ENCODE results near the gene TNN.
A peak's percentile ranks its signal among the peaks of the same experiment; 100 is the strongest.
"Not testable (repeated sequence)": the region's sequence is repeated elsewhere in the genome, so short reads cannot be mapped to it uniquely, and the experiment has no call there.

Gene TNN, protein sequence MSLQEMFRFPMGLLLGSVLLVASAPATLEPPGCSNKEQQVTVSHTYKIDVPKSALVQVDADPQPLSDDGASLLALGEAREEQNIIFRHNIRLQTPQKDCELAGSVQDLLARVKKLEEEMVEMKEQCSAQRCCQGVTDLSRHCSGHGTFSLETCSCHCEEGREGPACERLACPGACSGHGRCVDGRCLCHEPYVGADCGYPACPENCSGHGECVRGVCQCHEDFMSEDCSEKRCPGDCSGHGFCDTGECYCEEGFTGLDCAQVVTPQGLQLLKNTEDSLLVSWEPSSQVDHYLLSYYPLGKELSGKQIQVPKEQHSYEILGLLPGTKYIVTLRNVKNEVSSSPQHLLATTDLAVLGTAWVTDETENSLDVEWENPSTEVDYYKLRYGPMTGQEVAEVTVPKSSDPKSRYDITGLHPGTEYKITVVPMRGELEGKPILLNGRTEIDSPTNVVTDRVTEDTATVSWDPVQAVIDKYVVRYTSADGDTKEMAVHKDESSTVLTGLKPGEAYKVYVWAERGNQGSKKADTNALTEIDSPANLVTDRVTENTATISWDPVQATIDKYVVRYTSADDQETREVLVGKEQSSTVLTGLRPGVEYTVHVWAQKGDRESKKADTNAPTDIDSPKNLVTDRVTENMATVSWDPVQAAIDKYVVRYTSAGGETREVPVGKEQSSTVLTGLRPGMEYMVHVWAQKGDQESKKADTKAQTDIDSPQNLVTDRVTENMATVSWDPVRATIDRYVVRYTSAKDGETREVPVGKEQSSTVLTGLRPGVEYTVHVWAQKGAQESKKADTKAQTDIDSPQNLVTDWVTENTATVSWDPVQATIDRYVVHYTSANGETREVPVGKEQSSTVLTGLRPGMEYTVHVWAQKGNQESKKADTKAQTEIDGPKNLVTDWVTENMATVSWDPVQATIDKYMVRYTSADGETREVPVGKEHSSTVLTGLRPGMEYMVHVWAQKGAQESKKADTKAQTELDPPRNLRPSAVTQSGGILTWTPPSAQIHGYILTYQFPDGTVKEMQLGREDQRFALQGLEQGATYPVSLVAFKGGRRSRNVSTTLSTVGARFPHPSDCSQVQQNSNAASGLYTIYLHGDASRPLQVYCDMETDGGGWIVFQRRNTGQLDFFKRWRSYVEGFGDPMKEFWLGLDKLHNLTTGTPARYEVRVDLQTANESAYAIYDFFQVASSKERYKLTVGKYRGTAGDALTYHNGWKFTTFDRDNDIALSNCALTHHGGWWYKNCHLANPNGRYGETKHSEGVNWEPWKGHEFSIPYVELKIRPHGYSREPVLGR (N-terminal part only)

DNA sequence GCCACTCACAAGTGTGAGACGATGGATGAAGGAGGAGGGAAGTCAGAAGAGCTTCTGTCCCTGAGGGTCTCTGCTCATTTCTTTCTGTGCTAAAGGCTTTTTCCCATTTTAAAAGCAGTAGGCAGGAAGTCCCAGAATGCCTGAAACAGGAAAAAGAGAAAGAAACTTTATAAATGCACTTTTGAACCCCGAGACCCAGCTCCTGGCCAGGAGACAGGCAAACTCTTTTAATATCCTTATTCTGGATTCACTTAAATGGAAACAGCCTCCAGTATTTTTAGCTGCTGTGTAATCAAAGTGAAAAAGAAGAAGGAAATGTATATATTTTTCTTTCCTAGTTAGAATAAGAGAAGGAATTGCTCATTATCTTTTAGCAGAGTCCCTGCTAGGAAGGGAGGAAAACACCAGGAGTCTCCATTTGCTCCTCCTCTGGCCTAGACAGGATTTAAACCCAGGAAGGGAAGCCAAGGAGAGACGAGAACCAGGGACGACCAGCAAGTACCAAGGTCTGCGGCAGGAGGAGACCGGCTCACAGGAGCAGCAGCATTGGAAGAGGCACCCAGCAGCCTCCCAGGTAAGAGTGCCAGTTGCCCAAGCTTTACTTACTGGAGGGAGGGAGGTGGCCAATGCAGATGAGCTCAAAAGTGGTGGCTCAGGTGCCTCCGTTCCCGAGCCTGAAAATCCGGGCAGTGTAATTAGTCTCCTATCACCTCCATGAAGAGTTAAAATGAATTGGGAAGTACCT, at the start of gene TNN:
Gene TNN (plus strand): TSS at position 472 of the 745 bp plus-strand sequence. CDS start 9,586 bp downstream, outside the sequence.
- DNase-seq: no peak

DNA sequence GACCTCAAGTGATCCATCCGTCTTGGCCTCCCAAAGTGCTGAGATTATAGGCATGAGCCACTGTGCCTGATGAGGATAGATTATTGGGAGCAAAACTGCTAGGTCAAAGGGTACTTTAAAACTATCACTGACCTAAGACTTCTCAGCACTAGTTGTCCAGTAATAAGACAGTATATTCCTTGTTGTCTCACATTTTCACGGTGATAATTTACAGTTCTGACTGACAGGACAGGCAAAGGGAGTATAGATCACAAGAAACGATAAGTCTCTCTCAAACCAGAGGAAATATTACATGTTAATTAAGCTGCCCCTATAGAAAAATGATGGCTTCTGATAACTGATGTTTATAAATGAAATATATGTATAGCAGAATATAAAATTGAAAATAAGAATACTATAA, 48.1 kb upstream of the TNN start:
- no peak for DNase-seq

DNA sequence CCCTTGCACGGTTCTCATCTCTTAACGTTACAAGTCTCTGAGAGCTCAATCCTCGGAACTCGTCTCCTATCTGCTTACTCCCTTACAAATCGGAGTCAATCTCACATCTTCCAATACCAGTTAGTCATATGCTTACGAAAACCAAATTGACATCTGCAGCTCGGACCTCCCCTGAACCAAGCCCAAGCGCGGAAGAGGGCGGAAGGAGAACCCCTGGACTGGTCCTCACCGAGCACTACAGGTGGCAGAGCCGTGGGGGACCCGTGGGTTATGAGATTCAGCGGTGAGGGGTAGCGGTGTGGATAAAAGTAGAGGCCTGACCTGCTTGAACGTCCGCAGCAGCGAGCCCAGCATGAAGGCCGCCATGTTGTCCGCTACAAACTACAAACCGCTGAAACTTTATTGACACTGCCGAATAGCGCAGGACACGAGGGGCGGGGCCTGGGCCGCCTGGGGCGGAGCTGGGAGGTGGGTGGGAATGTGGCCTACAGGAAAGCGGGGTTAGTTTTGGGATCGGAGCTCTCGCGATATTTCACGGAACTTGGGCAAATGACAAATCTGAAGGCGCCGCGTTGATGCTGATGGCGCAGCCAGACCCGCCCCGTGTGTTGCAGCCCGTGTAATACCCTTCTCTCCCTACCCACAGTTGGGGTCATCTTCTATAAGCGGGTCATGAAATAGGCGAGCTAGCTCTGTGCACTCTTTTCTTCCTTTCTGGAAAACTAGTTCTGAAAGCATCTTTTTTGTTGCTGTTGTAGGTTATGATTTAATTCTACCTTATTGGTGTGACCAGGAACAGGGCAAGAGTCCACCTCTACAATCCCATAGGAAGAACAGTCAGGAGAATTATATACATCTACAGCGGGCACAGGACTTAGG, 44.4 kb upstream of the TNN start, which contains the start of gene MRPS14:
Gene MRPS14 (minus strand): TSS at position 383 of the 879 bp plus-strand sequence. CDS start 17 bp downstream, at position 366.
- DNase-seq: peak; percentile 99

GRCh38 chr1:175023922-175024242, 43.8 kb upstream of the TNN start:
- not testable (repeated sequence) for DNase-seq

GRCh38 chr1:175024773-175025172, 42.9 kb upstream of the TNN start:
- no peak for DNase-seq

GRCh38 chr1:175033953-175034352, 33.7 kb upstream of the TNN start:
- no peak for DNase-seq

DNA sequence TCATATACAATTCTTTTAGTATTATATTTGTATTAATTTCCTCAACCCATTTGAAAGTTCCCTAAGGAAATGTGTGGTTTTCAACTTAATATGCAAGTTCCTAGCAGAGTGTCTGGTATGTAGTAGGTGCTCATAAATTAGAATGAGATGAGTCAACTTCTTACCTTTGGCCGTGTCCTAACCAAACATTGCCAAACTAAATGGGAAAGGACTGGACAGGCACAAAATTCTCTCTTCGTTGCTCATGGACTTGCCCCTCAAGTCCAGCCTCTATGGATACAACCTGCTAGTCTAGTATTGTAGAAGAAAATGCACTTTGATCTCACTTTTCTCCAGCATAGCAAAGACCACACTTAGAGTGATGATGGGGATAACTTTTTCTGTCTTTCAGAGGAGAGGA, 32.9 kb upstream of the TNN start:
- no peak for DNase-seq

- DNase-seq: no peak
Observed at GRCh38 chr1:175035865-175036264, 31.8 kb upstream of the TNN start.

DNA sequence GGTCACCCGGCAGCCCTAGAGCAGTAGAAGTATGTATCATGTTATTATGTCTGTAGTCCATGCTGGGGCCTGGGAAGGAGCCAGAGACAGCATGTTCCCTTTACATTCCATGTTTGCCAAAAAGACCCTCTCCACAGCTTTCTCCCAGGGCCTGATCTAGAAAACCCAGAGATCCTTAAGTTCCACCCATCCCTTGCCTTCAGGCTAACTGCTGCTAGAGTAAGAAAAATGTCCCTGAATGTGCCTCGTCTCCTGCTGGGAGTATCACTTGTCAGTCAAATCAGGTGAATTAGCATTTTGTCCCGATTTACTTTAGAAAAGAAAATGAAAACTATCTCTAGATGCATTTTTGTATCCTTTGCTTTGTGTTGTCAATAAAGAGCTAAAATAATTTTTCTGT, 31.2 kb upstream of the TNN start:
- no peak for DNase-seq

DNA sequence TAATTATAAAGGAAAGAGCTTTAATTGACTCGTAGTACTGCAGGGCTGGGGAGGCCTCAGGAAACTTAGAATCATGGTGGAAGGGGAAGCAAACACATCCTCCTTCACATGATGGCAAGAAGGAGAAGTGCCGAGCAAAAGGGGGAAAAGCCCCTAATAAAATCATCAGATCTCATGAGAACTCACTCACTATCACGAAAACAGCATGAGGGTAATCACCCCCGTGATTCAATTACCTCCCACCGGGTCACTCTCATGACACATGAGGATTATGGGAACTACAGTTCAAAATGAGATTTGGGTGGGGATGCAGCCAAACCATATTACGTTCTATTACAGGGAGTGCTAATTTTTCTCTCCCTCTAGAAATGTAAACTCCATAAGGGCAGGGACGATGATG, 30.2 kb upstream of the TNN start:
- no peak for DNase-seq

GRCh38 chr1:175040324-175040879, 27.2 kb upstream of the TNN start:
- no peak for DNase-seq

GRCh38 chr1:175042650-175043049, 25.0 kb upstream of the TNN start:
- DNase-seq: no peak

DNA sequence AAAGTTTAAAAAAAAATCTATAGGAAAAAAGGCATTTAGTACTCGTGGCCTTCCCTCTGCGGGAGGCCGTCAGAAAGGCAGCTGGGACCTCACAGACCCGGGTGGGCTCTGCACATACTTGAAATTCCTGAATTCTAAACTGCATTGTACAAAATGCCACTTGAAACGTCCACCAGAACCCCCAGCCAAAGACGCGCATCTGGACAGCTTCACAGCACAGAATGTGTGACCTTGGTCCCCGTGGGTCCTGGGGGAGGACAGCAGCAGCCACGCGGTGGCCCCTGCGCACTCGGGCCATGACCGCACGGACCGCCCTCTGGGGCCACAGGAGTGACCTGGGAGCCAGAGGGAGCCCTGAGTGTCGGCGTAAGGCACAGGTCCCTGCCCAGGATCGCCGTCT, 23.8 kb upstream of the TNN start:
- DNase-seq: no peak

DNA sequence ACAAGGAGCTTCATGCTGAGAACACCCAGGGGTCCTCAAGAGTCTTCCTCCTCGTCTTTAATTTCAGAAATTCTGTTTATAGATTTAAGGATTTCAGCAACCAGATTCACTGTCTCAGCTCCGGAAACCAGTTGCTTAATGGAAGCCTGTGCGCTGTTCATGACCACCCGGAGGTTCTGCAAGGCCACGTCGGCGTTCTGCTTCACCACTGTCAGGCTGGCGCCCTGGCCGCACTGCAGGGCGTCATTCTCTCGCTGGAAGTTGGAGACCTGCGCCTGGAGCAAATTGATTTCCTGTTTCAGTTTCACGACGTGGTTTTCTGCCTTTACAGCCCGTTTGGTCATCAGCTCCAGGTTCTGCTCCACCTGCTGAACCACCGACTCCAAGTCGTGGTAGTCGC, 23.0 kb upstream of the TNN start:
- DNase-seq: not testable (repeated sequence)

DNA sequence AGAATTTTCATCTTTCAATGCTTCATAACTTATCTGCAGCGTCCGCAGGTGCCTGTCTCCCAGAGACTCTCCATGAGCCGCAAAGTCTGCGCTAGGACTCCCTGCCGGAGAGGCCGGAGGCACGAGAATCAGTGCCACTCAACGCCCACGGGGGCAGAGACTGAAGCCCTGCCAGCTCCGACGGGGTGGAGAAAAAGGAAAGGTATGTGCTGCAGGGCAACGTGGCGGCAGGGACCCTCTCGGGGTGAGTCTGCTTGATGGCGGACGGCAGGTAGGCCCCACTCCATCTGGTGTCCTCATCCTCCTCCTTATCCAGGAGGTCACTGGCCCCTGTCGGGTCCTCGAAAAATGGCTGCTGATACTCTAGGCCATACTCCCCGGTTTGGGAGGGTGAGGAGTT, 22.5 kb upstream of the TNN start:
- DNase-seq: no peak

GRCh38 chr1:175045519-175045918, 22.1 kb upstream of the TNN start:
- DNase-seq: no peak

DNA sequence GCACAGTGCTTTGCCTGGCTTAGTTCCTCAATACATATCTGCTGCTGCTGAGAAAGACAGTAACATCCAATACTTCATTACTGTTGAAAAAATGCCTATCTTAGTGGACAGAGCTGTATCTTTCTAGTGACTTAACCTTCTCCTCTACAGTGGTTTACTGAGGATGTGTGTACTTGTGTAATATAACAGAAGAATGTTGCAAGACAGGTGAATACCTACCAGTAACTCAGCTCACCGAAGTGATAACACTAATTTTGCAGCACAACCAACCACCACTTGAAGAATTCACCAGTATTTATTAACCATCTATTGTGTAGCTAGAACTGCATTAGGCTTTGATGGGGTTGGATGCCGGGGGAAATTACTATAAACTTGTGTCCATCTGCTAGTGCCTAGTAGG, 16.6 kb upstream of the TNN start:
- DNase-seq: no peak

- DNase-seq: no peak
Observed at GRCh38 chr1:175054736-175055135, 12.9 kb upstream of the TNN start.

- no peak for DNase-seq
Observed at GRCh38 chr1:175062339-175062738, 5.3 kb upstream of the TNN start.

DNA sequence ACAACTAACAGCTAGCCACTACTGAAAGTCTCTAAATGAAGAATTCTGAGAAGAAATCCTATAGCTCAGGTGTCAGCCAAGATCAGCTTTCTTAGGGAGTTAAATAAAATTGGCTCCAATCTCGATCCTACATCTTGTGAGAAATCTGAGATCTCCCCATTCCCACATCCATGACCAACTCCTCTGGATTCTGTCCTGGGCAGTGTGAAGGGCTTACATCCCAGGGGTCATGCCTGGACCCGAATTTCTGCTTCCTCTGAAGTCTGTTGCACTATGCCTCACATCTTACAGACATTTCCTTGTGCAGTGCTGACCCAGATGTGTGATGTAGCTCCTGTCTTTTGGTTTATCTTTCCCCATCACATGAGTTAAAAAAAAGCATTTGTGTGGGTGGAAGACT, 4.8 kb upstream of the TNN start:
- no peak for DNase-seq

- no peak for DNase-seq
Observed at GRCh38 chr1:175070818-175071217, 3.2 kb downstream of the TNN start.

Data from stimulated activated CD4-positive, alpha-beta T cell treated with anti-CD3 and anti-CD28 coated beads, Interleukin-15, amount 100 ng/mL, for 24 hours (primary cell).